Activated CD4-positive, alpha-beta memory T cell treated with anti-CD3 and anti-CD28 coated beads for 36 hours (primary cell): ENCODE results near the gene GPN1. TPM values are rescaled to one million over a fixed set of nuclear protein-coding genes. Genes with fewer than 3 reads are reported as not detected.

Source experiments
- total RNA-seq, 2 experiments: library from RNA; stranded (reverse); gene quantifications; one replicate each; pipeline ENCODE4 v1.2.3, GENCODE V29; 2021

The GPN1 gene
- total RNA-seq, 2 experiments from 2014 or later: 54.4 to 56.8 TPM

Other genes starting within 250 kb of the GPN1 start
- gene ZNF513, start 248.3 kb upstream of the GPN1 start, total RNA-seq: 1 to 10 TPM; 8.6 to 9.7 TPM
- 100 to 1,000 TPM; 127 to 132 TPM for gene PPM1G, start 219.5 kb upstream of the GPN1 start, total RNA-seq
- 10 to 100 TPM; 80.8 to 82.7 TPM for gene NRBP1, start 200.4 kb upstream of the GPN1 start, total RNA-seq
- 1 to 10 TPM; 5.4 to 6.4 TPM for gene KRTCAP3, start 186.7 kb upstream of the GPN1 start, total RNA-seq
- 1 to 10 TPM; 7.7 to 8.2 TPM for gene IFT172, start 139.3 kb upstream of the GPN1 start, total RNA-seq
- under 1 TPM; 0.22 to 0.38 TPM for gene FNDC4, start 133.8 kb upstream of the GPN1 start, total RNA-seq
- gene GCKR, start 132.2 kb upstream of the GPN1 start, total RNA-seq: not detected
- 10 to 100 TPM; 27.4 to 30.0 TPM for gene ZNF512, start 46.0 kb upstream of the GPN1 start, total RNA-seq
- under 1 TPM; 0.34 to 0.36 TPM for gene CCDC121, start within 50 bp of the GPN1 start, total RNA-seq
- gene SUPT7L, start 34.6 kb downstream of the GPN1 start, total RNA-seq: 10 to 100 TPM; 30.1 to 30.3 TPM
- gene SLC4A1AP, start 34.8 kb downstream of the GPN1 start, total RNA-seq: 10 to 100 TPM; 26.5 TPM
- 10 to 100 TPM; 83.3 to 84.2 TPM for gene MRPL33, start 142.7 kb downstream of the GPN1 start, total RNA-seq